T-cell (primary cell): Measurements from ENCODE around the gene RBP5. TPM values are rescaled to one million over a fixed set of nuclear protein-coding genes. Genes with fewer than 3 reads are reported as not detected.

Source experiments
- ATAC-seq, 4 experiments: fragments of 200-7000 bp in 3 of 4; fragments of 150-1000 bp in 1 of 4; cut with Tn5 transposase; replicated peaks in 1 of 4; 1 replicate in 3 of 4; 2 replicates in 1 of 4; pipeline ENCODE4 v1.10.0; 2021; ENCODE audit warnings: moderate library complexity in 3 of 4, mild to moderate bottlenecking in 2 of 4, moderate number of reproducible peaks in 1 of 4
- CTCF ChIA-PET, 2 donors: fragments of 300-600 bp; sonication (Branson Sonifier 250); formaldehyde crosslinking; loops; one replicate each; lab custom pipeline; 2022; ENCODE audit warnings: antibody characterized with exemption in 2 of 2; lab: Charles Lee
- POLR2A ChIA-PET, 2 donors: fragments of 300-600 bp; sonication (Branson Sonifier 250); formaldehyde crosslinking; loops; one replicate each; lab custom pipeline; 2022; ENCODE audit warnings: antibody characterized with exemption in 2 of 2; lab: Charles Lee
- DNase-seq, 35 experiments: peaks; one replicate each; pipeline versions ENCODE4 v3.0.0 to v3.0.0-alpha.2; 2013 to 2023
- H3K27ac ChIP-seq: one replicate; pipeline ENCODE4 v1.5.1; 2013; ENCODE audit warnings: low read length
- H3K27me3 ChIP-seq, 2 experiments: replicated peaks in 1 of 2; 1 replicate in 1 of 2; 2 replicates in 1 of 2; pipeline versions ENCODE4 v1.6.1 to v1.7.0; 2013; ENCODE audit warnings: low read length in 1 of 2, mixed read lengths in 1 of 2; ENCODE audit not compliant: control insufficient read depth in 2 of 2, insufficient read depth in 2 of 2; ENCODE audit errors: extremely low read depth in 1 of 2
- H3K36me3 ChIP-seq, 2 donors: 1 replicate in 1 of 2; 2 replicates in 1 of 2; pipeline versions ENCODE4 v1.6.1 to v1.7.0; 2013; ENCODE audit warnings: low read length in 1 of 2; ENCODE audit not compliant: control insufficient read depth in 2 of 2, insufficient read depth in 1 of 2; ENCODE audit errors: extremely low read depth in 1 of 2
- H3K4me1 ChIP-seq, 2 experiments: 1 replicate in 1 of 2; 2 replicates in 1 of 2; pipeline versions ENCODE4 v1.6.1 to v1.7.0; 2013; ENCODE audit warnings: low read length in 2 of 2, mixed read lengths in 1 of 2; ENCODE audit not compliant: insufficient read depth in 2 of 2, control insufficient read depth in 1 of 2; ENCODE audit errors: extremely low read depth in 1 of 2
- H3K4me3 ChIP-seq, 2 donors: 1 replicate in 1 of 2; 2 replicates in 1 of 2; pipeline versions ENCODE4 v1.5.1 to v1.7.0; 2013; ENCODE audit warnings: mild to moderate bottlenecking in 2 of 2, low read length in 1 of 2, moderate library complexity in 1 of 2; ENCODE audit not compliant: control insufficient read depth in 1 of 2; ENCODE audit errors: extremely low read depth in 1 of 2
- H3K9me3 ChIP-seq: 2 replicates; pipeline ENCODE4 v1.7.0; 2013
- H3K27ac Mint-ChIP-seq, 2 donors: one replicate each; pipeline ENCODE4 v1.8.0; 2020 to 2021; ENCODE audit warnings: mild to moderate bottlenecking in 2 of 2, mixed read lengths in 2 of 2
- H3K27me3 Mint-ChIP-seq, 2 donors: one replicate each; pipeline ENCODE4 v1.8.0; 2021 to 2022; ENCODE audit warnings: mixed read lengths in 2 of 2
- H3K36me3 Mint-ChIP-seq: one replicate; pipeline ENCODE4 v1.8.0; 2021; ENCODE audit warnings: mixed read lengths
- H3K4me1 Mint-ChIP-seq, 3 donors: one replicate each; pipeline ENCODE4 v1.8.0; 2020 to 2022; ENCODE audit warnings: mixed read lengths in 3 of 3, mild to moderate bottlenecking in 1 of 3
- H3K4me3 Mint-ChIP-seq, 3 donors: one replicate each; pipeline ENCODE4 v1.8.0; 2020 to 2022; ENCODE audit warnings: mild to moderate bottlenecking in 3 of 3, mixed read lengths in 3 of 3, moderate library complexity in 3 of 3
- H3K9me3 Mint-ChIP-seq, 3 donors: one replicate each; pipeline ENCODE4 v1.8.0; 2020 to 2022; ENCODE audit warnings: mixed read lengths in 3 of 3
- WGBS: methylation state at CpG from one replicate; pipeline ENCODE4 v1.1.5; 2013; ENCODE audit warnings: missing lambda C conversion rate; ENCODE audit not compliant: insufficient coverage; 5-methylcytosine and 5-hydroxymethylcytosine counted together
- total RNA-seq, 35 experiments: library from RNA in 6 of 35; stranded (reverse) in 6 of 35; fragments of 120-200 nt in 1 of 35; gene quantifications; one replicate each; pipeline versions ENCODE4 v1.2.1 to v1.2.4 and lab custom pipeline; 2013 to 2026

Gene RBP5
- total RNA-seq, 5 donors from 2014 or later (not counting 1 experiment from before 2014, with no cell fraction given), result 0.26 to 0.70 (median 0.59) TPM; not detected in 2

DNA sequence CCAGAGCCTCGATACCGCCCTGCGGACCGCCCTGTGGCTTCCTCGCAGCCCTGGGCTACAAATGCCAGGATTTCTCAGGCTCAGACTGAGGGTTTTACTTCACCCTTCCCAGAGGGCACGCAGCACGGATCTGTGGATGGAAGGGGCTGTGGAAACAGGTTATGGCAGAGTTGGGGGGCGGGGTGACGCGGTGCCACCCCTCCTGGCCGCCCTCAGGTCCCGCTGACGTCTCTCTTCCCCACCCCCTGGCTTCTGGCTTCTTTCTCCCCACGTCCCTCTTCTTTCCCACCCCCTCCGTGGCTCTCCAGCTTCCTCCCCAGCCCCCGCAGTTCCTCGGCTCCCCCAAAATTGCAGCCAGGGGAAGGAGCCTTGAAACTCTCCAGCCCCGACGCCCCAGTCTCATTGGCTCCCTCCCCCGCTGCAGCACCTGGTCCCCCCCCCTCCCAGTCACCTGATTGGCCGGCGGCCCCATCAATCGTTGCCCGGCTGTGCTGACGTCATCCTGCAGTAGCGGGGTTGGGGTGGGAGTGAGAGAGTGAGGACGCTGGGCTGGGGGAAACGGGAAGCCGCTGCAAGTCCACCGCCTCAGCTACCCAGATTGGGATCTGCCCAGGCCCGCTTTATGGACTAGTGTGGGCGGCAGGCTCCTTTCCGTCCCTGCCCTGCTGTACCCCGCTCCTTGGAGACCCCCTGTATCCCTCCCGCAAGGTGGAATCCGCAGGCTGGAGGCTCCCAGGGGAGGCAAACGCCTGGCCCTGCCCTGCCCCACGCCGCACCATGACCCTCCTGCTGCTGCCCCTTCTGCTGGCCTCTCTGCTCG lies 1.4 kb upstream of the RBP5 start, which contains the start of gene CLSTN3:
Gene CLSTN3 (plus strand): TSS at position 500 of the 820 bp plus-strand sequence. CDS start 278 bp downstream, at position 778.
- ChIA-PET CTCF (interaction anchor here in 1 of 2 donors (0.6 kb wide), 1 partner anchor 258 kb away, joined by 5 read pairs; no protein-coding TSS in a partner anchor), POLR2A (interaction anchor here in 1 of 2 donors (0.7 kb wide), 1 partner anchor 222 kb away, joined by 8 read pairs; no protein-coding TSS in a partner anchor)
- Histone ChIP-seq H3K9me3 (no peaks in the 10 kb centered on the region), H3K27ac (peak within 1 kb of the TSS; percentile 78), H3K27me3 (no peaks in the 10 kb centered on the region), H3K4me3 (peak within 1 kb of the TSS; percentile 80 to 98), H3K36me3 (peaks cover 1 to 24% of the 10 kb centered on the region in 2 donors), H3K4me1 (peaks cover 4 to 36% of the 10 kb centered on the region in 2 experiments)
- peaks cover 9% of the 10 kb centered on the region for H3K36me3 Mint-ChIP-seq
- peak; percentile 85 to 90 (median 88) for ATAC-seq
- H3K27me3 Mint-ChIP-seq, result no peaks in the 10 kb centered on the region
- peaks cover 28 to 47% (median 40%) of the 10 kb centered on the region in 3 donors for H3K4me1 Mint-ChIP-seq
- WGBS, result under 1% methylated on average over 23 of the region's 40 CpGs
- DNase-seq, result peak; percentile 69 to 91 (median 84)
- H3K9me3 Mint-ChIP-seq, result no peaks in the 10 kb centered on the region
- H3K27ac Mint-ChIP-seq, result peak within 1 kb of the TSS; percentile 82 to 92
- H3K4me3 Mint-ChIP-seq, result peak within 1 kb of the TSS; percentile 87 to 97 (median 92)

DNA sequence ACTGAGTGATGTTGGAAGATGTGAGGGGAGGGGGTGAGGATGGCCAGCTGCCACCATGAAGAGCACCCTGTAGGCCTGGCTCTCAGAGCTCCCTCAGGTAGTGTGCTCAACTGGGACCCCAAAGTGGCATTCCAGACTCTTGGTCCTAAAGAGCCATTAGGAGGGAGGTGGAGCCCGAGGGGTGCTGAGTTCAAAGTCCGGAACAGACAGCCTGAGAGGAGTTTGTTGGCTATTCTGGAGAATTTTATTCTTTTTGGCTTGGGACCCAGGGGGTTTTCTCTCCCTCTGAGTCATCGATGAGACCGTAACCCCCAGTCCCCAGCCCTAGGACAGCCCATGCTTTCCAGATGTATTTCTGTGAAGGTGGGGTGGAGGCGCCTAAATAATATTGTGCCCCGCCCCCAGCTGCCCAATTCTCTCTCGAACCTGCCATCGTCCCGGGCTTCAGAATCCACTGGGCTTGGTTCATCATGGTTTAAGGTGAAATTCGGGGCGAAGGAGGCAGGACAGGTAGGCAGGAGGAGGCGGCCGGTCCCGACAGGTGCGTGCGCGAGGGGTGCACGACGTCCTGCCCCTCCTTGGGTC lies 690 bp upstream of the RBP5 start:
- Histone ChIP-seq H3K27me3 (no peaks in the 10 kb centered on the region), H3K4me1 (peaks cover 4 to 36% of the 10 kb centered on the region in 2 experiments), H3K9me3 (no peaks in the 10 kb centered on the region), H3K36me3 (peaks cover 0 to 17% of the 10 kb centered on the region in 2 donors), H3K27ac (peak overlapping the region; percentile 78), H3K4me3 (peak overlapping the region; percentile 80 to 98)
- Mint-ChIP-seq H3K27ac (peak overlapping the region; percentile 82 to 92), H3K9me3 (no peaks in the 10 kb centered on the region), H3K4me3 (peak overlapping the region; percentile 87 to 97 (median 92)), H3K27me3 (no peaks in the 10 kb centered on the region), H3K4me1 (peaks cover 28 to 47% (median 40%) of the 10 kb centered on the region in 3 donors), H3K36me3 (peaks cover 3% of the 10 kb centered on the region)
- peak in 2 of 4 experiments; percentile 43 to 45 for ATAC-seq
- 14% methylated on average over 17 of the region's 19 CpGs for WGBS
- CTCF ChIA-PET, result interaction anchor here in 1 of 2 donors (0.6 kb wide), 1 partner anchor 257 kb away, joined by 5 read pairs; no protein-coding TSS in a partner anchor
- POLR2A ChIA-PET, result interaction anchor here in 1 of 2 donors (0.7 kb wide), 1 partner anchor 221 kb away, joined by 8 read pairs; no protein-coding TSS in a partner anchor
- DNase-seq, result no peak

DNA sequence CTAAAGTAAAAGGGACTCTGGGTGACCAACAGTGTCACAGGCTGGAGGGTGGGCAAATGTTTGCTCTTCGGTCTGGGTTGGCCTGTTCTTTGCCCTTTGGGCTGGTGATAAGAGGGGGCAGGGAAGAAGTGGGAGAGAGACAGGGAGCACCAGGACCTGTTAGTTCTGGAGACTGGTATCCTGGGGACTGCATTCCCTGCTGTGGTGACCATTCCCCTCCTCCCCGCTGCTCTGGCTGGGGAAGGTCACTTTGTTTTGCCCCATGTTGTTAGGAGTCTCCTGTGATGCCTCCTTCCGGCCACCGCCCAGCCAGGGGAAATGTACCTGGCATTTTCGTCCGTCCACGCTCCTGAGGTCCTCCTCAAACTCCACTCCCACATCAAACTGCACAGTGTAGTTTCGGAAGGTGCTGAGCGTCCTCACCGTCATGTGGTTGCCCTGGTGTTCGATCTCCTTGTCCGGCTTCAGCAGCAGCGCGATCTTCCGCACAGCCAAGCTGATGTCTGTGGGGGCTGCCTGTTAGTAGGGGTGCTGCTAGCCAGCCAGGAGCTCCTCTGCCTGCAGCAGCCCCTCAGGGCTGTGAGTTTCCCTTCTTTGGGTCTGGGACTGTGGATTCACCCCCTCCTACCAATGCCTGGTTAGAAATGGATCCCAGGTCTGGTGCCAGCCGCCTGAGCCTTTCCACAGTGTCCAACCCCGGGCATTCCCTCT lies 618 bp downstream of the RBP5 start:
- Histone ChIP-seq H3K9me3 (no peaks in the 10 kb centered on the region), H3K4me3 (no peak overlapping the region), H3K4me1 (peaks cover 4 to 36% of the 10 kb centered on the region in 2 experiments), H3K27me3 (no peaks in the 10 kb centered on the region), H3K36me3 (peaks cover 0 to 5% of the 10 kb centered on the region in 2 donors), H3K27ac (no peak overlapping the region)
- ATAC-seq (no peak), DNase-seq (no peak)
- Mint-ChIP-seq H3K36me3 (no peaks in the 10 kb centered on the region), H3K9me3 (no peaks in the 10 kb centered on the region), H3K27me3 (no peaks in the 10 kb centered on the region), H3K4me3 (peak overlapping the region; percentile 87 to 97 (median 92)), H3K4me1 (peaks cover 28 to 47% (median 38%) of the 10 kb centered on the region in 3 donors), H3K27ac (peak overlapping the region in 1 of 2 donors; percentile 77)
- POLR2A ChIA-PET, result no interaction called here
- CTCF ChIA-PET, result interaction anchor here in 1 of 2 donors (0.7 kb wide), 1 partner anchor 60 kb away, joined by 3 read pairs; no protein-coding TSS in a partner anchor
- WGBS, result 98% methylated on average over 4 of the region's 17 CpGs

DNA sequence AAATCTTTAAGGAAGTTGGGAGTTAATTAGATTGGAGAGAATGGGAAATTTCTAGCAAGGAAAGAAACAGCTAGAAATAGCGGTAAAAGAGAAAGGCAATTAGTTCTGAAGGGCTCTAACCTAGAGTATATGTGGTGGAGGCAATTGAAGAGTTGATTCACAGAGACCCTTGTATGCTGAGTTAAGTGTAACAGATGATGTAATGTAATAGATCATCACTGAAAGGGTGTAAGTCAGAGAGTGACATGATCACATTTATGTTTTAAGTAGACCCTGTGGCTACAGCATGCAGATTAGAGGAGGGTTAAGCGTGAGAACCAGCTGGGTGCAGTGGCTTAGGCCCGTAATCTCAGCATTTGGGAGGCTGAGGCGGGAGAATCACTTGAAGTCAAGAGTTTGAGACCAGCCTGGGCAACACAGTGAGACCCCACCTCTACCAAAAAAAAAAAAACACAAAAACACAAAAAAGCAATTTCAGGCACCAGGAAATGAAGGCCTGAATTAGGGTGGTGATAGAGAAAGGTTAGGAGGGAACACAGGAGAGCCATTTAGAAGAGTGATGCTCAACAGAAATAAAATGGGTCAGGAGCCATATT lies 3.0 kb downstream of the RBP5 start:
- no peak for DNase-seq
- H3K4me3 Mint-ChIP-seq, result no peak overlapping the region
- no peaks in the 10 kb centered on the region for H3K27me3 Mint-ChIP-seq
- no peaks in the 10 kb centered on the region for H3K36me3 ChIP-seq
- H3K27ac ChIP-seq, result no peak overlapping the region
- H3K4me3 ChIP-seq, result no peak overlapping the region
- no peaks in the 10 kb centered on the region for H3K36me3 Mint-ChIP-seq
- no peaks in the 10 kb centered on the region for H3K9me3 Mint-ChIP-seq
- H3K4me1 Mint-ChIP-seq, result peaks cover 8 to 25% (median 16%) of the 10 kb centered on the region in 3 donors
- ChIA-PET CTCF (no interaction called here), POLR2A (interaction anchor here in 1 of 2 donors (0.7 kb wide), 1 partner anchor 28 kb away, joined by 11 read pairs; no protein-coding TSS in a partner anchor)
- H3K27ac Mint-ChIP-seq, result no peak overlapping the region
- no peak for ATAC-seq
- no peaks in the 10 kb centered on the region for H3K27me3 ChIP-seq
- H3K9me3 ChIP-seq, result no peaks in the 10 kb centered on the region
- peaks cover 4 to 19% of the 10 kb centered on the region in 2 experiments for H3K4me1 ChIP-seq
- 100% methylated on average over 1 of the region's 4 CpGs for WGBS

DNA sequence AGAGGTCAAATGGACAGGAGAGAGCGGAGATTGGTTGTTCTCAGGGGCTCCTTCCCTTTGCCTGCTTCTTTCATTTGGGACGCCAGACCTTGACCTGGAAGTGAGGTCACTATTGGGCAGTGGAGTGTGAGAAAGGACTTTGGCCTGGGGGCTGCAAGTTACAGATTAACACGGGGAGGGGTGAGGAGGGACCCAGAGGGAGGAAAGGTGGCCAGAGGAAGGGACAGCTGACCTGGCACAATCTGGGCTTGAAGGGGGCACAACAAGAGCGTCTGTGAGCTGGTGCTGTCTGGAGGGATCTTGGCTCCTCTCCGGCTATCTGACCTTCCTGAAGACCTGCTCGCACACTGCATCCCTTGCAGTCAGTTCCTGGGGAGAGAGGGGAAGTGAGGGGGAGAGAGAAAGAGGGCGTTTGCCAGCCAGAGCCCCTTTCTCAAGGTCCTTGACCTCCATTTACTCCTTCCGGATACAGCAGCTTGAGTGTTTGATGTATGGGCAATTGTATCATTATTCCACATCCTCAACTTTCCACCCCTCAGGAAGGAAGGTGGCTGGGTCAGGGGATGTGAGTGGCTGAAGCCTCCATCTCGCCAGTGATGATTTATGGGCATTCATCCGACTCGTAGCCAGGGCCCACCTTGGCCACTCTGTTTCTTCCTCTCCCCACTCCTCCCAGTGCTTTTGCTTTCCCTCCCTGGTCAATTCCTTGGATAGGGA lies 4.7 kb downstream of the RBP5 start:
- no peaks in the 10 kb centered on the region for H3K9me3 Mint-ChIP-seq
- Histone ChIP-seq H3K36me3 (no peaks in the 10 kb centered on the region), H3K4me3 (no peak overlapping the region), H3K4me1 (peaks cover 0 to 5% of the 10 kb centered on the region in 2 experiments), H3K9me3 (no peaks in the 10 kb centered on the region), H3K27ac (no peak overlapping the region), H3K27me3 (no peaks in the 10 kb centered on the region)
- H3K27ac Mint-ChIP-seq, result no peak overlapping the region
- H3K36me3 Mint-ChIP-seq, result no peaks in the 10 kb centered on the region
- no peak overlapping the region for H3K4me3 Mint-ChIP-seq
- H3K27me3 Mint-ChIP-seq, result no peaks in the 10 kb centered on the region
- WGBS, result 78% methylated on average over 3 of the region's 11 CpGs
- peaks cover 4 to 11% (median 8%) of the 10 kb centered on the region in 3 donors for H3K4me1 Mint-ChIP-seq
- CTCF ChIA-PET, result no interaction called here
- POLR2A ChIA-PET, result no interaction called here
- DNase-seq, result no peak
- ATAC-seq, result no peak
